Measurements from ENCODE around the gene U2AF1.
"Not testable (repeated sequence)": the region's sequence is repeated elsewhere in the genome, so short reads cannot be mapped to it uniquely, and the experiment has no call there.

Gene U2AF1

DNA sequence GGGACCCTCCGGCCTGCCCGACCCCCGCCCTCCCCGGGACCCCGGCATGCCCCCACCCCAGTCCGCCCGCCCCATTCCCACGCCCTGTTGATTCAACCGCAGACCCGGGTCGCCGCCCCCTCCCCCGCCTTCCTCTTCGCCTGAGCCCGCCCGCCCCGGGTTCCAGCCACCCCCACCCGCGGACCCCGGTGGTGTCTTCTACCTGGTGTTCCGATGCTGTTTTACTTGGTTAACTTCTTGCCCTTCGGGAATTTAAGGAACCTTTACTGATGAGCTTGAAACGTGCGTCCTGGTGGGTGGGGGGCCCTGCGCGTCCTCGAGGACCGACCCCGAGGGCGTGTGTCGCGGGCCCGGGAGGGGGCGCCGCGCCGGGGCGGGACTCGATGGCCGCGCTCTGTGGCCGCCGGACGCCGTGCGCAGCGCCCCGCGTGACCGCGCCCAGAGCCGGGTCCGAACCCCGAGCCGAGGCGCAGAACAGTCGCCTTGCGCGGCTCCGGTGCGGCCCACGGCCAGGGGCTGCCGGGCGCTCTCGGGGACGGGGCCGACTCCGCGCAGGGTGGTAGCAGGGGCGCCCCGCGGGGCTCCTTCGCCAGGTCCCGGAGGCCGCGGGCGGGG is 31.2 kb downstream of the U2AF1 start:
- DNase-seq = not testable (repeated sequence)

DNA sequence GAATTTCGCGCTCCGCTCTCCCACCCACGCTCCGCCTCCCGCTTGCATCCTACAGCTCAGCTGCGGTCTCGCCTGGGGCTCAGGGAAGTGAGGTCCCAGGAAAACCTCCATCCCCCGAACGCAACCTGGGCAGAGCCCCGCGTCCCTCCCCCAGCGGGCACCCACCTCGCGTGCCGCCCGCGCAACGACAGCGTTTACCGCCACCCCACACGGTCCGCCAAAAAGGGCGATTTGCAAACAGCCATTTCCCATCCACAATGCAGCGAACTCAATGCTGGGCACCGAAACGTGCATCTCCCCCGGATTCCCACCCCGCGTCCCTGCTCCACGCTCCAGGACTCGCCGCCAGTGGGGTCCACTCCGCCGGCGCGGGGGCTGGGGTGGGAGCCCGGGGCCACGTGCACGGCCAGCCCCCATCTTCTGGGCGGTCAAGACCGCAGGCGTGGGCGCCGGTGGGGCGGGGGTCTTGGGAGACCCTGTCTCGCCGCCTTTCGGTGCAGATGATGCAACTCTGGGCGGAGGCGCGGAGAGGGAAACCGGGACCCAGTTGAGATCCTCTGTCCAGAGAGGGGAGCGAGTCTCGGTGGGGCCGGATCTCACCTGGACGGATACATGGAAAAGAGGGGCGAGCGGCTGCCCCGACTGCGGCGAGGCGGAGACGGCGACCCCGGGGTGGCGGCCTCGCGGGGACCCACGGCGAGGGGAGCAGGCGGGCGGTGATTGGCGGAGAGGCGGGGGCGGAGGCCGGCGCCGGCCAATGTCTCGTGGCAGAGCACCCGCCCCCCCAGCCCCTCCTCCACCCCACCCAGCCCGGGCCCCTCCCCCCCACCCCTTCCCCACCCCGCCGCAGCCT is 32.0 kb downstream of the U2AF1 start, which contains the start of gene CBS:
CBS (minus strand) TSS at position 666 of the 853 bp plus-strand sequence. CDS start 3,642 bp downstream, outside the sequence.
- not testable (repeated sequence) for DNase-seq

DNA sequence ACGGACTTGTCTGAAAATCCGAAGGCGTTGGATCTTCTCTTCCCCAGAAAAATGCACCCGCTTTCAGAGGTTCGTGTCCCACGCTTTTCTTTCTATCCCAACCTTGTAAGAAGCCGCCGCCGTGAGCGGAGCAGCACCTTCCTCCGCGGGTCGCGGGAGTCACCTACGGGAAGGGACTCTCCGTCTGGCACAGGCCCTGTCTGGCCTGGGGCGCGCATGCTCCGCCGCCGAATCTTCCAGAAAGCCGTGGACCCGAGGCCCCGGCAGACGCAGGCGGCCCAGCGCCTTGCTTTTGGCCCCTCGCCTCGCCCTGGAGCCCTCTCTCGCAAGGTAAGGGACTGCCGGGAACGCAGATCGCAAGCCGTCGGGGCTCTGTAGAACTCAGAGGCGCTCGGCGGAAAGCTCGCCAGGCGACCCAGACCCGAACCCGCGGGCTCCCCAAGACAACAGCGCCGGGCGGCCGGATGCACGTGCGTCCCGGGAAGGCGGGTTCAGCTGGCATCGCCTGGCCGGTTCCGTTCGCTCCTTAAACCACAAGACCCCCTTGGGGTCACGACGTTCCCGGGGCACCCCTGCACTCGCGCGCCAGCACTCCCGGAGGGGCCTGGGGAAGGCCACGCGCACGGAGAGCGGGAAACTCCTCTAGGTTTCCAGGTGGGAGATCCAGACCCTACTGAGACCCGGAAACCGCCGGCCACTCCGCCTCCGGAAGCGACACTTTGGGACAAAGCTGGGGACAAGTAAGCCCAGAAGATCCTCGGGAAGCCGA is 32.8 kb downstream of the U2AF1 start:
- DNase-seq = not testable (repeated sequence)

DNA sequence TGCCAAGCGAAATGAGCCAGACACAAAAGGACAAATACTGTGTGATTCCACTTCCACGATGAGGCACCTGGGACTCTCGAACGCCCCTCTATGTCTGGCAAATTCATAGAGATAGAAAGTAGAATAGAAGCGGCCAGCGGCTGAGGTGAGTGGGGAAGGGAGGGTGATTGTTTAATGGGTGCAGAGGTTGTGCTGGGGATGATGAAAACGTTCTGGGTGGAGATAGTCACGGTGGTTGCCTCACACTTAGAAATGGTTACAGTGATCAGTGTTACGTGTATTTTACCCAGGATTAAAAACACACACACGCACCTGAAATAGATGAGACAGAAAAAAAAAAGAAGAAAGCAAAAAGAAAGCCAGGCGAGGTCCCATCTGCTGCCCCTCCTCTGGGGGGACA is 34.6 kb downstream of the U2AF1 start:
- DNase-seq = not testable (repeated sequence)

DNA sequence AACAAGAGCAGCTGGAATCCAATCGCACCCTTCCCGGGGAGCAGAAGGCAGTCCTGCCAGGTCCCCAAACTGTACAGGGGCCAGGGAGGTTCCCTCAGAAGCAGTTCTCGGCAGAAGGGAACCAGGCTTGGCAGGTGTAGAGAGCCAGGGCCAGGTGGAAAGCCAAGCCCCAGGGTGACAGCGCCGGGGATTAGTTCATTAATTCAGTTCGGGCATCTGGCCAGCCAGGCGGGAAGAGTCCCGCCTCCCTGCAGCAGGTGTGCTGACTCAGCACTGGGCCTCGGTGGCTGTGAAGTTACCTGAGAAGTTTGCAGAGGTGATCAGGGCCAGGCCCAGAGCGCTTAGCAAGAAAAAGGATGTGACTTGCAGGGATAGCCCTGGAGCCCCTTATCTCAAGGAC is 37.7 kb downstream of the U2AF1 start:
- not testable (repeated sequence) for DNase-seq

DNA sequence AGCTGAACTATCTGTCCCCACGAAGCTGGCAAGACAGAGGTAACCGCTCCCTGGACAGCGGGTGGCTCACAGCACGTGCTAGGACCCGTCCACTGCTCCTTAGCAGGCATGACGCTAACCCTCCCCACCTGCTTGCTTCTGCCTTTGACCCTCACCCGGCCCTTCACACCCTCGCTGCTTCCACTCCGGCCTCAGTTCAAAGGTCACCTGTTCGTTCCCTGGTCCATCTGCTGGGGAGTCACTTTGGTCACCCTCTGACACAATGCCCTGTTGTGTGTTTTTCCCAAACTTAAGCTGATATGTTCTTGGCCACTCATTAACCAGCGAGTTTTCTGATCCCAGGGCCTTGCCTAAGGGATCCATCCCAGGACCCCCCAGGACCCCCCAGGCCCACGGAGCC is 39.3 kb downstream of the U2AF1 start:
- DNase-seq = not testable (repeated sequence)

DNA sequence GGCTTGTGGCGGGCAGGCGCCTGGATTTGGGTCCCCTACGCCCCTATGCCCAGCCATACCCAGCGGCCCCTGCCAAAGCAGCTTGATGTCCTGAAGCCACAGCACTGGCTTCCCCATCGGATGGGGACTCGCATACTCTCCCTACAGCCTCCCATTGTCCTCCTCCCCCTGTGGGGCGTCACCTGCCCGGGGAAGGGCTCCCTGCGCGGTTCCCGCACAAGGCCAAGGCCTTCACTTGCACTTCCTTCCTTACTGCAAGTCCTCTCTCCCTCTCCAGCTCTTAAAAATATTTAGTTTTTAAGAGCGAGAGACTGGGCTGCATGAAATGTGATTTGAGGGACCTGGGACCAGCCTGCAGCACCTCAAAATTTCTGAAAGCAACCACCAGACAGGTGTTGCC is 40.7 kb downstream of the U2AF1 start:
- not testable (repeated sequence) for DNase-seq

DNA sequence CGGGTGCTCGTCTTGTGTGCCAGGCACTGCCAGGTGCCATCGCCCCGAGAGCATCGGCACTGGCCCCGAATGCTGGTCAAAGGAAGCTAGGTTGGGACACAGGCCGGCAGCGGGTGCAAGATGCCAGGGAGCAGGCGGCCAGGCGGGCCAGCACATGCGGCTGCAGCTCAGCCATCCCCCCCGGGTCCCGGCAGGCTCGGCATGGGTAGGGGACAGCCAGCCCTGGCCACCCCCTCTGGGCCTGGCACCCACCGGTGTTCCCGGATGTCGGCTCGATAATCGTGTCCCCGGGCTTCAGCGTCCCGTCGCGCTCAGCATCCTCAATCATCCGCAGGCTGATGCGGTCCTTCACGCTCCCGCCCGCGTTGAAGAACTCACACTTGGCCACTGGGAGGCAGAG is 41.4 kb downstream of the U2AF1 start:
- DNase-seq = not testable (repeated sequence)

DNA sequence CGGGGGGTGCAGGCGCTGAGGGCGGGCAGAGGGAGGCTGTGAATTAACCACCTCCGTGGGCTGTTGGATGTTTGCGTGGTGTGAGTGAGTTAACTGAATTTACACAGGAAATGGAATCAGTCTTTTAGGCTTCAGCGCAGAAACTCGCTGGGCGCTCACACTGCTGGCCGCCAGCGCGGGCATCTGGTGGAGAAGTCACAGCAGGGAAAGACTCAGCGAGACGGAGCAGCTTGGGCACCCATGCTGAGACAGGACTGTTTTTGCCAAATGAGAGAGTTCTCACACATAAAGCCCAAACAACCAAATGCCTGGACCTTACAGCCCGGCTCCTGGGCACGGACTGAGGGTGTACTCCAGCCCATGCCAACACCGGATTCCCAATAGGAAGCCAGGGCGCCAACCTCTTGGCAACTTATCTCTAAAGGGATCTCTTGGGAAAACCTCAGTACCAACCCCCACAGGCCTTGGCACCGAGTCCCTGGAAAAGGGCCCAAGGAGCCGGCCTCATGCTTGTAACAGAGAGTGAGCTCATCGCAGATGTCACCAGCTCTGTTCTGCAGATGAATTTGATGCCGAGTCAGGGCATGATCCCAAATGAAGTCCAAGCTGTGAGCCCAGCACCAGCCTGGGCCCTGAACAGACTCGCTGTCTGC is 43.0 kb downstream of the U2AF1 start:
- not testable (repeated sequence) for DNase-seq

DNA sequence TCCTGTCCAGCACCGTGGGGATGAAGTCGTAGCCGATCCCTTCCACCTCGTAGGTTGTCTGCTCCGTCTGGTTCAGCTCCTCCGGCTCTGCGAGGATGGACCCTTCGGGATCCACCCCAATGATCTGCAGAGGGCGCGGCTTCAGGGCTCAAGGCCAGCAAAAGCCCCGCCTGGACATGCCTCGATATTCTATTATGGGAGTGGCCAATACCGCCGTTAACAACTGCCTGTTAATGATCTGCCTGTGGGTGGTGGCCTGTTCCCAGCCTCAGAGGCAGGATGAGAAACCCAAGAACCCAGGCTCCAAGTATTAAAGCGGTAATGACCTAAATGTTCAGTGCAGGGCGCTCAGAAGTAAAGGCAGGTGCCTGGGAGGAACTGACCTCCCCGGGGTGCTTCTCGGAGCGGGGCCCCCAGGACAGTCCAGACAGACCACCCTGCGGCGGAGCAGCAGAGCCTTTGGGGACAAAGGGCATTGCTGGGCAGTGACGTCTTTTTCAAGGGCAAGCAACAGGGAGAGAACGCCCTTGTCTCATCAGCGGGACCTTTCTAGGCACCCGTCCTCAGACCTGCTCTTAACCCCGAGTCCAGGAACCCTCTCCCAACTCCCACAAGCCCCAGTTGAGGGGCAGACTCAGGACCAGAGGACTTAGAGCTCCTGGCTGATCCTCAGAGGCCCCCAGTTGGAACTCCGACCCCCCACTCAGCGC is 44.3 kb downstream of the U2AF1 start:
- not testable (repeated sequence) for DNase-seq

DNA sequence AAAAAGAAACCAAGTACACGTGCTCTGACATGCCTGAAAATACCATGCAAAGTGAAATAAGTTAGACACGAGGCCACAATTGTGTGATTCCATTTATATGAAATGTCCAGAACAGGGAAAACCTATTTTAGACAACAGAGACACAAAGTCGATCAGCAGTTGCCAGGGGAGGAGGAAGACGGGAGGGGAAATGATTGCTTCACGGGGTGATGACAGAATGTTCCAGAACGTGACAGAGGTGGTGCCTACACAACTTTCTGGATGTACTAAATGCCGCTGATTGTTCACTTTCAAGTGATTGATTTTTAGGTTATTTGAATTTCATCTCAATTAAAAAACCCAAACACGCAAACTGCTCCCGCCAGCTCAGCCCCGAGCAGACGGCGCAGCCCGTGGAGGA is 54.3 kb downstream of the U2AF1 start:
- DNase-seq = not testable (repeated sequence)

DNA sequence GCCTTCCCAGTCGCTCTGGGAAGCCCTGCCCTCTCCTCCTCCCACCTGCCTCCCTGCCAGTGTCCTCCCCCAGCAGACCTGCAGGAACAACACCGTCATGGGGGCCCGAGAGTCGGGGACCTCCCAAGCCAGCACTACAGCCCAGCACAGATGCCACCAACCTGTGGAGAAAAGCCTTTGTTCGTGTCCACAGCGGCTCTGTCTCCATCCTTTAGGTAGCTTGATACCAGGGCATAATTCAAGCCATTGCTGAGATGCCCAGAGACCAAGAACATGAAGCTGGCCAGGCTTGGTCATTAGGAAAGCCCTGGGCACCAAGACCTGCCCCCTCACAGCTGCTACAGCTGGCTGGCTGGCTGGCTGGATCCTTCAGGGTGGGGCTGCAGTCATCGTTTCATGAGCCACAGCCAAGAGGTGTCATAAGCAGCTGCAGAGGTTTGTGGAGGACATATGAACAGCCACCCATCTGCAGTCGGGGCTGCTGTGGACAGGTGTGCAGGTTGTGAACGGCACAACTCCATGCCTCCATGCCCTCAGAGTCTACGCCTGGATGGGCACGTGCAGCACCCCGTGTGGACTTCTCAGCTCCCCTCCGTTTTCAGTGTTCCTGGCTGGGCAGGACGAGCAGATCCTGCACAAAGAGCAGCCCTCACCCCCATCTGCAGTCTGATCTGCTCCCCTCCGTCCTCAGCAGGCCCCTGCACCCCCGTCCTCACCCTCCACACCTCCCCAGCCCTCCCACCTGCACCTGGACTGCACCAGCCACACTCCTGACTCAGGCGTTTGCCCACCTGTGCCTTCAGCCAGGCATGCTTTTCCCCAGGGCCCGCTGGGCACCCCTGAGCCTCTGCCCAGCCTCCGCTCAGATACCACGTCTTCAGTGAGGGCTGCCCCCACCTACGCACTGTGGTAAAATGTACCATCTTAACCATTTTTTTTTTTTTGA is 61.2 kb downstream of the U2AF1 start:
- DNase-seq = not testable (repeated sequence)

DNA sequence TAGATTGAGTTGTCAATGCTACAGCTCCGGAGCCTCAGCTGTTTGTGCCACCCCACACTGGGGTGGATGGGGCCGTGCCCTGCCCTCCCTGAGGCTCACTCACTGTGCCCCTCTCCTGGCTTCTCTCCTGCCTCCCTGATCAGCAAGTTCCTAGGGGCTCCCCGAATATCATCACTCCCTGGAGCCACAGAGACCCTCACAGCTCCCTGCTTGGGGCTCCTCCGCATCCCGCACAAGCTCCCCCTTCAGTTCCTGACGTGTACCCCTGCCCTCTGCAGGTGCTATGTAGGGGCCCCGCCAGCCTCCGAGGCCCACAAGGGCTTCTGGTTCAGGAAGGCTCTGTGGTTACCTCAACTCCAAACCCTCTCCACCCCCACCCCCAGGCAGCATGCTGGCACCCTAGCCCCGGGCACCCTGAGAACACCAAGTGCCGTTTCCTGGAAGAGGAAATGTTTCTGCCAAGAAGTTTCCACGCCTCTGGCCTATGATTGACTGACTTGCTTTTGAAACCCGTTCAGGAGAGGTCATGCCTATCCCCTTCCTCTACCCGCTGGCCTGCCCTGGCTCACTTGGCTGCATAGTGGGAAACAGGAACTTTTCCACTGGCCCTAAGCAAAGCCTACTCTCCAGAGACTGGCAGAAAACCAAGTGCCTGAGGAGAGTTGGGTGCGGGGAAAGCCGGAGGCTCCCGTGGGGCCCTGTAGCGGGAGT is 62.0 kb downstream of the U2AF1 start:
- DNase-seq = not testable (repeated sequence)

DNA sequence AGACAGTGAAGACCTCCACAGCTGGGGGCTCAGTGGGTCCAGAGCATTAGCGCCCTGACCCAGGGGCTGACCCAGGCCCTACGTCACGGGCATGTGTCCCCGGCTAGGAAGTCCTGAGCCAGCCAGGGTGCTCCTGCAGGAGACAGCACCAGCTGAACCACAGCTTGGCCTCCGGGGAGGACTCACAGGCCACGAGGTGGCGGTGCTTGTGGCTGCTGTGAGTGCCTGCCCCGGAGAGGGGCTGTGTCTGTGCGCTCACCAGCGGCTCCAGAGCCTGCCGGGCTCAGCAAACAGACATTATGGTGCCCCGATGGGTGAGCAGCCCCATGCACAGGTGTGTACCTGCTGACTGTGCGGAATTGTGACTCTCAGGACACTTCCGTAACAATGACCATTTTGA is 62.8 kb downstream of the U2AF1 start:
- not testable (repeated sequence) for DNase-seq

DNA sequence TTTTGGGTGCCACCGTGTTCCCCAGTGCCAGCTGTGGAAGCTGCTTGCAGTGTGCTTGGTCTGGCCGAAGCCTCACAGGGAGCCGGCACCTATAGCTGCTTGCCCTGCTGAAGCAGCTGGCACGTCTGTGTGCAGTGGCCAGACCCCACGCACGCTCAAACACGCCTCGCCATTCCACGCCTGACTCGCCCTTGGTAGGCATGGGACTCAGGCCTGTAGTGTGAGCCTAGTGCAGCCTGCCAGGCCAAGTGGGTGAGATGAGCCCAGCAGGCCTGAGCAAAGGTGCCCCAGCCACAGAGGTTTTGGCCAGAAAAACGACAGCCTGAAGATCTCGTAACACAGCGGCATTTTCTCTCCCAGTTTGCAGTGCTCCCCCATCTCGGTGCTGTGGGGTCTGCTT is 64.1 kb downstream of the U2AF1 start:
- not testable (repeated sequence) for DNase-seq
